SU-DHL-6 (cell line): ENCODE measurements around the gene RAB31.

Source experiments
- H2AFZ ChIP-seq: fragments of 200-600 bp; sonication (generic); 2 replicates; pipeline ENCODE4 v1.6.1; 2014; ENCODE audit warnings: low read depth, mild to moderate bottlenecking, moderate library complexity, mixed read lengths, antibody characterized with exemption, low read length; ENCODE audit not compliant: severe bottlenecking
- H3F3A ChIP-seq: fragments of 200-600 bp; shearing (Covaris generic); 2 replicates; pipeline ENCODE4 v1.6.0; 2016; ENCODE audit warnings: antibody characterized with exemption, mild to moderate bottlenecking; ENCODE audit not compliant: insufficient read depth
- H3K27ac ChIP-seq: fragments of 200-600 bp; sonication (generic); 2 replicates; pipeline ENCODE4 v1.5.1; 2016; ENCODE audit warnings: low read depth, mild to moderate bottlenecking, low read length, moderate library complexity, mixed read lengths
- H3K27me3 ChIP-seq: fragments of 200-600 bp; sonication (generic), shearing (Covaris generic); 2 replicates; pipeline ENCODE4 v1.6.0; 2014; ENCODE audit warnings: mild to moderate bottlenecking, low read length
- H3K36me3 ChIP-seq: fragments of 200-600 bp; sonication (generic); 2 replicates; pipeline ENCODE4 v1.6.1; 2014; ENCODE audit warnings: mild to moderate bottlenecking, low read length, mixed read lengths
- H3K4me2 ChIP-seq: fragments of 300-600, 200-600 bp; shearing (Covaris generic), sonication (generic); 2 replicates; pipeline ENCODE4 v1.6.0; 2014; ENCODE audit warnings: low read length, low read depth, mild to moderate bottlenecking; ENCODE audit not compliant: poor library complexity, severe bottlenecking
- H3K4me3 ChIP-seq: fragments of 200-600 bp; sonication (generic); 2 replicates; pipeline ENCODE4 v1.5.1; 2014; ENCODE audit warnings: antibody characterized with exemption, low read length, mild to moderate bottlenecking, mixed read lengths; ENCODE audit not compliant: insufficient read depth, poor library complexity, severe bottlenecking
- H3K79me2 ChIP-seq: fragments of 200-600 bp; sonication (generic); 2 replicates; pipeline ENCODE4 v1.6.1; 2014; ENCODE audit warnings: mild to moderate bottlenecking, low read length, moderate library complexity; ENCODE audit not compliant: insufficient read depth
- H3K9ac ChIP-seq: fragments of 200-600 bp; sonication (generic); 2 replicates; pipeline ENCODE4 v1.7.0; 2014; ENCODE audit warnings: mild to moderate bottlenecking, low read length
- H3K9me2 ChIP-seq: fragments of 200-600 bp; sonication (generic); replicated peaks from 2 replicates; pipeline ENCODE4 v1.6.1; 2014; ENCODE audit warnings: low read length; ENCODE audit not compliant: insufficient read depth
- H3K9me3 ChIP-seq: fragments of 200-600 bp; sonication (generic); 2 replicates; pipeline ENCODE4 v1.6.1; 2014; ENCODE audit warnings: low read length, mixed read lengths; ENCODE audit not compliant: insufficient read depth
- H4K20me1 ChIP-seq: fragments of 200-600 bp; sonication (generic); 2 replicates; pipeline ENCODE4 v1.6.1; 2014; ENCODE audit warnings: low read depth, mild to moderate bottlenecking, antibody characterized with exemption, low read length, moderate library complexity, mixed read lengths
- CTCF ChIP-seq: fragments of 200-600 bp; sonication (generic); IDR thresholded peaks from one replicate; pipeline ENCODE4 v1.5.1; 2017; ENCODE audit warnings: antibody characterized with exemption, mild to moderate bottlenecking, low read length, moderate library complexity; ENCODE audit not compliant: insufficient read depth, poor library complexity, severe bottlenecking
- EZH2phosphoT487 ChIP-seq: fragments of 200-600 bp; sonication (generic), shearing (Covaris generic); conservative IDR thresholded peaks from 2 replicates; pipeline ENCODE4 v1.6.1; 2018; ENCODE audit warnings: mild to moderate bottlenecking, antibody characterized with exemption, low read length, moderate library complexity, mixed read lengths

The RAB31 gene

GRCh38 chr18:9688036-9688741 is 19.9 kb upstream of the RAB31 start:
- no peak overlapping the region for H2AFZ ChIP-seq
- no peaks in the 10 kb centered on the region for H4K20me1 ChIP-seq
- no peaks in the 10 kb centered on the region for H3K27me3 ChIP-seq
- H3K9ac ChIP-seq = no peak overlapping the region
- H3K36me3 ChIP-seq = no peaks in the 10 kb centered on the region
- no peaks in the 10 kb centered on the region for H3K79me2 ChIP-seq
- no peaks in the 10 kb centered on the region for H3F3A ChIP-seq
- TF ChIP-seq CTCF (no peak), EZH2phosphoT487 (no peak)
- H3K9me3 ChIP-seq = no peaks in the 10 kb centered on the region
- H3K4me3 ChIP-seq = no peak overlapping the region
- H3K9me2 ChIP-seq = no peaks in the 10 kb centered on the region
- no peak overlapping the region for H3K27ac ChIP-seq
- no peak overlapping the region for H3K4me2 ChIP-seq

- H3K27ac ChIP-seq = no peak overlapping the region
- H3F3A ChIP-seq = no peaks in the 10 kb centered on the region
- H3K9me3 ChIP-seq = no peaks in the 10 kb centered on the region
- no peak overlapping the region for H3K4me3 ChIP-seq
- no peaks in the 10 kb centered on the region for H3K36me3 ChIP-seq
- H3K9ac ChIP-seq = no peak overlapping the region
- H3K79me2 ChIP-seq = no peaks in the 10 kb centered on the region
- no peak overlapping the region for H2AFZ ChIP-seq
- TF ChIP-seq EZH2phosphoT487 = no peak
- no peak for TF ChIP-seq CTCF
- no peaks in the 10 kb centered on the region for H3K27me3 ChIP-seq
- H4K20me1 ChIP-seq = no peaks in the 10 kb centered on the region
- H3K9me2 ChIP-seq = no peaks in the 10 kb centered on the region
- no peak overlapping the region for H3K4me2 ChIP-seq
Observed at GRCh38 chr18:9689253-9689652, 18.8 kb upstream of the RAB31 start.

- H3K27ac ChIP-seq = no peak overlapping the region
- H3K79me2 ChIP-seq = no peaks in the 10 kb centered on the region
- no peak overlapping the region for H3K9ac ChIP-seq
- no peak overlapping the region for H3K4me3 ChIP-seq
- H3K36me3 ChIP-seq = no peaks in the 10 kb centered on the region
- no peaks in the 10 kb centered on the region for H4K20me1 ChIP-seq
- H3K9me3 ChIP-seq = no peaks in the 10 kb centered on the region
- H2AFZ ChIP-seq = no peak overlapping the region
- no peaks in the 10 kb centered on the region for H3F3A ChIP-seq
- TF ChIP-seq EZH2phosphoT487 = no peak
- H3K9me2 ChIP-seq = no peaks in the 10 kb centered on the region
- no peak overlapping the region for H3K4me2 ChIP-seq
- H3K27me3 ChIP-seq = no peaks in the 10 kb centered on the region
Observed at GRCh38 chr18:9690418-9691188, 17.5 kb upstream of the RAB31 start.

GRCh38 chr18:9691235-9691634 is 16.9 kb upstream of the RAB31 start:
- H3K27ac ChIP-seq = no peak overlapping the region
- H3K9ac ChIP-seq = no peak overlapping the region
- no peaks in the 10 kb centered on the region for H3K36me3 ChIP-seq
- H3K4me3 ChIP-seq = no peak overlapping the region
- H3K4me2 ChIP-seq = no peak overlapping the region
- no peaks in the 10 kb centered on the region for H3K9me2 ChIP-seq
- H4K20me1 ChIP-seq = no peaks in the 10 kb centered on the region
- no peak for TF ChIP-seq EZH2phosphoT487
- no peak for TF ChIP-seq CTCF
- H3K27me3 ChIP-seq = no peaks in the 10 kb centered on the region
- H2AFZ ChIP-seq = no peak overlapping the region
- no peaks in the 10 kb centered on the region for H3K79me2 ChIP-seq
- H3F3A ChIP-seq = no peaks in the 10 kb centered on the region
- H3K9me3 ChIP-seq = no peaks in the 10 kb centered on the region
